Urinary bladder (tissue), 4 donors: ENCODE results near the gene FLNB. TPM values are rescaled to one million over a fixed set of nuclear protein-coding genes. Genes with fewer than 3 reads are reported as not detected.

ENCODE experiments used
- DNase-seq: peaks from one replicate; pipeline ENCODE4 v3.0.0-alpha.2; 2015; ENCODE audit errors: extremely low spot score
- H3K27ac ChIP-seq: one replicate; pipeline ENCODE4 v1.5.1; 2013; ENCODE audit warnings: low read depth, mild to moderate bottlenecking, moderate library complexity
- H3K36me3 ChIP-seq: one replicate; pipeline ENCODE4 v1.6.1; 2013; ENCODE audit warnings: mild to moderate bottlenecking, moderate library complexity; ENCODE audit not compliant: insufficient read depth
- H3K4me1 ChIP-seq: one replicate; pipeline ENCODE4 v1.6.1; 2013; ENCODE audit warnings: mild to moderate bottlenecking, moderate library complexity; ENCODE audit not compliant: insufficient read depth
- H3K4me3 ChIP-seq: one replicate; pipeline ENCODE4 v1.5.1; 2013; ENCODE audit warnings: low read depth, low read length
- WGBS: extraction: QIAGEN DNeasy Blood & Tissue Kit; methylation state at CpG from one replicate; pipeline ENCODE4 v1.1.7; 2013; 5-methylcytosine and 5-hydroxymethylcytosine counted together
- polyA plus RNA-seq: library from polyadenylated mRNA; stranded (reverse); fragments of 200-250 nt; gene quantifications from one replicate; pipeline ENCODE4 v1.2.3, GENCODE V29; 2013
- total RNA-seq: library from RNA; depleted of rRNA; stranded (reverse); fragments of >200 nt; gene quantifications from one replicate; pipeline ENCODE4 v1.2.3, GENCODE V29; 2014
- donor health status: healthy with polysubstance abuse.
- donor health status: healthy.

The FLNB gene
- total and polyA plus RNA-seq, 2 donors = 98.3 to 155 TPM

DNA sequence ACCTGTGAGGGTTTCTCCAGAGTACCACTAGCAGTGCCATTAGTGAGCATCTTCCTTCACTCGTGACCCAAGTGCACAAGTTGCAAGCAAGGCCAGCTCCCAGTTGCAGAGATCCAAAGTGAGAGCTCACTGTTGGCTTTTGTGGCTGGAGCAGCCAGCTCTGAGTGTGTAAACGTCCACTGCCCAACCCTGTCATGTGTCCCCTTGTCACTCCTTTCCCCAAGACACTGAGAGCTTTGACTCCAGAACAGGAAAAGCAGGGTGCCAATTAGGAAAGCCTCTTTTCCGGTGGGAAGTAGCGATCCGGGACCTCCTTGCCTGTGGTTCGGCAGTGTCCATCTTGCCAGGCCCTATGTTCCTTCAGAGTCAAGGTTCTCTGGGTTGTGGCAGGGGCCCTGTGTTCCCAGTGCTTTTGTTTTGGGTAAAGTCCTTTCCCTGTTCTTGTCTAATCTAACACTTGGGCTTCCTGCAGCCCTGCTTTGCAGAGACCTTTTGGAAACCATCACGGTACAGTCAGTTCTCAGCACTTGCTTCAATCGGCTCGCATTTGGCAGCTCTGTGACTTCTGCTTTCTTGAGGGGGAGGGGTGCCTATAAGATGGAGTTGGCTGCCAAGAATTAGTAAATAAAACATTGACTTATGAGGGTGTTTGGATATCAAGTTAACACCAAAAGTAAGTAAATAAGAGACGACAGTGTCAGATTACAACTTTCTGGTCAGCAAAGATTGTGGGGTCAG is 112.0 kb downstream of the FLNB start:
- no peak for DNase-seq
- Histone ChIP-seq H3K4me3 (no peak overlapping the region), H3K27ac (no peak overlapping the region), H3K4me1 (no peaks in the 10 kb centered on the region), H3K36me3 (peaks cover 9% of the 10 kb centered on the region)
- 51% methylated on average over 10 of the region's 10 CpGs for WGBS

DNA sequence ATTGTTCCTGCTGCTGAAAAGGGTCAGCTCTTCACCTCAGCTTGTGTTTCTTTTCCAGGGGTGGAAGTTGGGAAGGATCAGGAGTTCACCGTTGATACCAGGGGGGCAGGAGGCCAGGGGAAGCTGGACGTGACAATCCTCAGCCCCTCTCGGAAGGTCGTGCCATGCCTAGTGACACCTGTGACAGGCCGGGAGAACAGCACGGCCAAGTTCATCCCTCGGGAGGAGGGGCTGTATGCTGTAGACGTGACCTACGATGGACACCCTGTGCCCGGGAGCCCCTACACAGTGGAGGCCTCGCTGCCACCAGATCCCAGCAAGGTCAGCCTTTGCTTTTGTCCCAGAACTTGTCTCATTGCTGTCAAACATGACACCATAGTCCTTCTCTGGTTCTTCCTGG is 113.0 kb downstream of the FLNB start:
- 91% methylated on average over 11 of the region's 11 CpGs for WGBS
- Histone ChIP-seq H3K36me3 (peaks cover 9% of the 10 kb centered on the region), H3K4me3 (no peak overlapping the region), H3K4me1 (no peaks in the 10 kb centered on the region), H3K27ac (no peak overlapping the region)
- DNase-seq = no peak

DNA sequence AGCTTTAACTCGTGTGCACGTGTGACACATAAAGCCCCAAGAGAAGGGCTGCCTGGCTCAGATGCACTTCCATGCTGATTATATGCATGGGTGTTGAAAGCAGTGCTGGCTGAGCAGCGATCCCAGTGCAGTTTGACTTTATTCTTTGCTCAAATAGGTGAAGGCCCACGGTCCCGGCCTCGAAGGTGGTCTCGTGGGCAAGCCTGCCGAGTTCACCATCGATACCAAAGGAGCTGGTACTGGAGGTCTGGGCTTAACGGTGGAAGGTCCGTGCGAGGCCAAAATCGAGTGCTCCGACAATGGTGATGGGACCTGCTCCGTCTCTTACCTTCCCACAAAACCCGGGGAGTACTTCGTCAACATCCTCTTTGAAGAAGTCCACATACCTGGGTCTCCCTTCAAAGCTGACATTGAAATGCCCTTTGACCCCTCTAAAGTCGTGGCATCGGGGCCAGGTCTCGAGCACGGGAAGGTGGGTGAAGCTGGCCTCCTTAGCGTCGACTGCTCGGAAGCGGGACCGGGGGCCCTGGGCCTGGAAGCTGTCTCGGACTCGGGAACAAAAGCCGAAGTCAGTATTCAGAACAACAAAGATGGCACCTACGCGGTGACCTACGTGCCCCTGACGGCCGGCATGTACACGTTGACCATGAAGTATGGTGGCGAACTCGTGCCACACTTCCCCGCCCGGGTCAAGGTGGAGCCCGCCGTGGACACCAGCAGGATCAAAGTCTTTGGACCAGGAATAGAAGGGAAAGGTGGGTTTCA is 114.9 kb downstream of the FLNB start:
- Histone ChIP-seq H3K4me3 (no peak overlapping the region), H3K36me3 (peaks cover 9% of the 10 kb centered on the region), H3K27ac (no peak overlapping the region), H3K4me1 (no peaks in the 10 kb centered on the region)
- DNase-seq = no peak
- WGBS = 93% methylated on average over 41 of the region's 41 CpGs

DNA sequence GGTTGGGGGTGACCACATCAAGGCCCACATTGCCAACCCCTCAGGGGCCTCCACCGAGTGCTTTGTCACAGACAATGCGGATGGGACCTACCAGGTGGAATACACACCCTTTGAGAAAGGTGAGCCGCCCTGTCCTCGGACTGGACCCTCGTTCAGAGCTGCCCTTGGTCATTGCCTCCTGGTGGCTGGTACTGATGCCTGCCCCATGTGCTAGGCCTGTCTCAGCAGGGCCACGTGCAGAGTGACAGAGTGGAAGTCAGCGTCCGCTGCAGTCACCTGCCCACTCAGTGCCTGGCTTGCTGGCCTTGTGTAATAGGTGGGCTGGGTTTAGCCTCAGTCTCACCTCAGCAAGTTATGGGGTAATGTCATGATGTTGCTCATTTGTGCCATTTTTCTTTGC is 116.2 kb downstream of the FLNB start:
- H3K27ac ChIP-seq = no peak overlapping the region
- DNase-seq = no peak
- H3K36me3 ChIP-seq = peaks cover 9% of the 10 kb centered on the region
- 88% methylated on average over 8 of the region's 8 CpGs for WGBS
- H3K4me1 ChIP-seq = no peaks in the 10 kb centered on the region
- no peak overlapping the region for H3K4me3 ChIP-seq

DNA sequence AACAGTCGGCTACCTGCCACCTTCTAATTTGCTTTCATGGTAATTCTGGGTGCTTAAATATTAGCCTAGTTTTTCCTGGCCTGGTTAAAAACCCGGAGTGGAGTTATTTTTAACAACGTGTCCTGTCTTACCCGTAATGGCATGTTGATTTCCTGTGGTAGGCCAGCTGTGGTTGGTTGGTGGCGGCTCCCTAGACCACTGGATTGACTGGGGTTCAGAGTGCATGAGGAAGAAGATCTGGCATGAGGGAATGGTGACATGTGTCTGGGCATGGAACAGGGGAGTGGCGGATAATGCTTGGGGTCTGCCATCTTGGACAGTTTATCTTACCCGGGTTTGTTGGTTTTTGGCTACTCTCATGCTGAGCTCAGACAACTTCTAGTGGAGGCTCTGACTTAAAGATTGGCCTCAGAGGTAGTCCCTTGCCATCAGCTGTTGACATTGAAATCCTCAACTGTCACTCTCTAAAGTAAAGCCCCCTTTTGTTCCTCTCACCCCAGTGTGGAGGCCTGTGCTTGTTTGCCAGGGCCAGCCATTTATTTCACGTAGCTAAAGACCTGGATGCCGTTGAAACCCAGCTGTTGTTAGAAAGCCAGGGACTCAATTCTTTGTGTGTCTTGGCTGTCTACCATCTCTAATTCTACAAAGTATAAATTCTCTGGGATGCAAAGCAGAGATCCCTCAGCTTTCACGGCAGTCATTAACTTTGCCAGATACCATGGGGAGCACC is 121.0 kb downstream of the FLNB start:
- DNase-seq = no peak
- 69% methylated on average over 10 of the region's 10 CpGs for WGBS

DNA sequence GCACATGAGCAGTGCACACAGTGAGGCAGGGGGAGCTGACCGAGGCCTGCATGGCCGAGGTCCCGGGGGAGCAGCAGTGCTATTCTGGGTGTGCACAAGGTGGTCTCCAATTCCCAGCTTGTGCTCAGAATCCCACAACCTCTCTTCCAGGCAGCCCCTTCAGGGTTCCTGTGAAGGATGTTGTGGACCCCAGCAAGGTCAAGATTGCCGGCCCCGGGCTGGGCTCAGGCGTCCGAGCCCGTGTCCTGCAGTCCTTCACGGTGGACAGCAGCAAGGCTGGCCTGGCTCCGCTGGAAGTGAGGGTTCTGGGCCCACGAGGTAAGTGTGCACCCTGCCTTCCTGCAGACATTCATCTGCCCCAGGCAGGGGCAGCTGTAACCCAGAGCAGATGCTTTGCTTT is 122.4 kb downstream of the FLNB start:
- Histone ChIP-seq H3K36me3 (no peaks in the 10 kb centered on the region), H3K4me1 (no peaks in the 10 kb centered on the region), H3K4me3 (no peak overlapping the region), H3K27ac (no peak overlapping the region)
- DNase-seq = no peak
- whole genome bisulfite sequencing = 90% methylated on average over 11 of the region's 11 CpGs

More for the DNA sequence above, 121.0 kb downstream of the FLNB start:
- H3K4me1 ChIP-seq = no peaks in the 10 kb centered on the region
- no peak overlapping the region for H3K4me3 ChIP-seq
- no peak overlapping the region for H3K27ac ChIP-seq
- peaks cover 1% of the 10 kb centered on the region for H3K36me3 ChIP-seq

DNA sequence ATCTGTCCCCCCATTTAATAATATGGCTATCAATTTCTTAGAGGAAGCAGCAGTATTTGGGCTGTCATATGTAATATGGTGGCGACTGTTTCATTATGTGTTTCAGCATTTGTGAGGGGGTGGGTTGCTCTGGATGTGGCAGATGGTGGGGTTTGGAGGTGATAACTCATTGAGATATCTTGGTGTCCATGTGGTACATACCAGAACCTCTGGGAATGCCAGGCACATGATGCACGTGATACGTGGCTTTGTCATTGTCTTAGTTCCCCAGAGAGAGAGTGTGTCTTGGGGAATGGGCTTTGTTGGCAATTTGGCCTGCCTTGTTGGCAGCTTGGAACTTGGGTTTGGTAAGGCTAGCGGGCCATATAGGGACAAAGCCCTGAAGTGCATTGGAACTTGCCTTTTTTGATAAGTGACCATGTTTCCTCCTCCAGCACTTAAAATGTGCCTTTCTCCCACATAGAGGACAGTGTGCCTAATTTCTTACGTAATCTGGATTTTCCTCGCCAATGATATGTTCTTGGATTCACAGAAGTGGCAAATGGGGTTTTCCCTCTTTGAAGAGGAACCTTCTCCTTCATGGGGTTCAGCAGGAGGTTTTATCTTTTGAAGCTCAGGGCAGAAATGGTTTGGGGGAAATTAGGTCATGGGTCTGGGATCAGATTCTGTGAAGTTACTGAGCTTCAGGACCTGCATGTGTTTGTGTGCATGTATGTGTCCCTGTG is 123.0 kb downstream of the FLNB start:
- H3K4me3 ChIP-seq = no peak overlapping the region
- no peaks in the 10 kb centered on the region for H3K36me3 ChIP-seq
- no peak overlapping the region for H3K27ac ChIP-seq
- WGBS = 85% methylated on average over 6 of the region's 6 CpGs
- H3K4me1 ChIP-seq = no peaks in the 10 kb centered on the region
- no peak for DNase-seq

DNA sequence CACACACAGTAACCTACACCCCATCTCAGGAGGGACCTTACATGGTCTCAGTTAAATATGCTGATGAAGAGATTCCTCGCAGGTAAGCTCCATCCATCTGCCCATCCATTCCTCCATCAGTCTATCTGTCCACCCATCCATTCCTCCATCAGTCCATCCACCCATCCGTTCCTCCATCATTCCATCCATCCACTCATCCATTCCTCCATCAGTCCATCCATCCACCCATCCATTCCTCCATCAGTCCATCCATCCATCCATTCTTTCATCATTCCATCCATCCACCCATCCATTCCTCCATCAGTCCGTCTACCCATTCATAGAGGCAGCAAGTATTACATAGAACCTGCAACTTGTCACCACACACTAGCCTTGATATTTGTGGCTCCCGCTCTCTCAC is 124.6 kb downstream of the FLNB start:
- Histone ChIP-seq H3K36me3 (peaks cover 4% of the 10 kb centered on the region), H3K27ac (no peak overlapping the region), H3K4me3 (no peak overlapping the region), H3K4me1 (no peaks in the 10 kb centered on the region)
- 96% methylated on average over 4 of the region's 4 CpGs for WGBS
- no peak for DNase-seq

DNA sequence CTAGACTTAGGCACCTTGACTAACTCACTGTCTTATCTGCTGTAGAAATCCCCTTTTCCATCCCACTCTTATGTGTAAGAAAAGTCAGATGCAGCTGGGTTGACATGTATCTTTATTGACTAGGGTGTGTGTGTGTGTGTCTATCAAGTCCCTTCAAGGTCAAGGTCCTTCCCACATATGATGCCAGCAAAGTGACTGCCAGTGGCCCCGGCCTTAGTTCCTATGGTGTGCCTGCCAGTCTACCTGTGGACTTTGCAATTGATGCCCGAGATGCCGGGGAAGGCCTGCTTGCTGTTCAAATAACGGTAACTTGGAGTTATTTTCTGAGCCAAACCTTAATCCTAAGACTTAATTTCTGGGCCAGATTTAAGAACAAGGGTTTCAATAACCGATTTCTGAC is 126.2 kb downstream of the FLNB start:
- Histone ChIP-seq H3K27ac (no peak overlapping the region), H3K36me3 (peaks cover 4% of the 10 kb centered on the region), H3K4me1 (no peaks in the 10 kb centered on the region), H3K4me3 (no peak overlapping the region)
- WGBS = 84% methylated on average over 5 of the region's 5 CpGs
- DNase-seq = no peak

DNA sequence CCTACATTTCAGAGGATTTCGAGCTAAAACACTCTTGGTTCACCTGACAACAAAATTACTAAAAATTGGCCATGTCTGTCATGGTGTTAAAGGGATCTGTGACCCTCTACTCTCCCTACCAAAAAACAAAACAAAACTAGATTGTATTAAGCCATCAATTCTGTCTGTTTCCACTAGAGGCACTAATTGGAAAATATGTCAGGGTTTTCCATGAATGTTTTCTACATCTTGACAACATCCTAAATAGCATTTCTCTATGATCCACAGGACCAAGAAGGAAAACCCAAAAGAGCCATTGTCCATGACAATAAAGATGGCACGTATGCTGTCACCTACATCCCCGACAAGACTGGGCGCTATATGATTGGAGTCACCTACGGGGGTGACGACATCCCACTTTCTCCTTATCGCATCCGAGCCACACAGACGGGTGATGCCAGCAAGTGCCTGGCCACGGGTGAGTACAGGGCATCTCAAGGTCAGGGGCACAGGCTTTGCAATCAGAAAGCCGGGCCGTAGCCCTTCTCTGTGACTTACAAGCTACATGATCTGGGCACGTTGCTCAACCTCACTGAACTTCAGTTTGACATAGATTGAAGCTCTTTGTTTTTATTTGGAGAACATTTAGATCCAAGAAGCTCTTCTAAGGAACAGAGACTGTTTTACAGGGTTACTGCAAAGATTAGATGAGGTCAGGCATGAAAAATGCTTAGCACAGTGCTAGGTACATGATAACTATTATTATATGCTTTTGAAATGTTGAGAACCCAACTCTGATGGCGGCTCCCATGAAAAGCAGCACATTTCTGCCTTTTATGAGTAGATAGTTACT is 127.7 kb downstream of the FLNB start:
- DNase-seq = no peak
- WGBS = 75% methylated on average over 14 of the region's 14 CpGs
- no peak overlapping the region for H3K4me3 ChIP-seq
- H3K4me1 ChIP-seq = no peaks in the 10 kb centered on the region
- H3K27ac ChIP-seq = no peak overlapping the region
- peaks cover 7% of the 10 kb centered on the region for H3K36me3 ChIP-seq

DNA sequence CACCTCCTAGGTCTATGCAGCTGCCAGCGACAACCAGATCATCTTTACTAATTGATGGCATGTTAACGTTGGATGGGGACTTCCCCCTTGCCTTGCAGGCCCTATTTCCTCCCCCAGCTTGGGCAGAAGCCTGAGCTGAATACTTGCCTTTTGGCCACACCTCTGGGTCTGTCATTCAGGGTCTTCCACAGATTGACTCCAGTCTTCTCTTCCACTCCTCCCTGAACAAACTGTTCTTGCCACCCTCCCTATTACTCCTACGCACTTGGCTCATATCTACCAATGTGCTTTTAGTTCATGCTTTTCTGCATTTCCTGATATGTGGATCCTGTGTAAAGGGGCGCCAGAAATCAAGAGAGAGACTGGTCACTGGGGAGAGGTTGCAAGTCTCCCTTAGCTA is 129.1 kb downstream of the FLNB start:
- Histone ChIP-seq H3K27ac (no peak overlapping the region), H3K4me1 (no peaks in the 10 kb centered on the region), H3K36me3 (peaks cover 7% of the 10 kb centered on the region), H3K4me3 (no peak overlapping the region)
- no peak for DNase-seq
- 91% methylated on average over 4 of the region's 4 CpGs for WGBS

DNA sequence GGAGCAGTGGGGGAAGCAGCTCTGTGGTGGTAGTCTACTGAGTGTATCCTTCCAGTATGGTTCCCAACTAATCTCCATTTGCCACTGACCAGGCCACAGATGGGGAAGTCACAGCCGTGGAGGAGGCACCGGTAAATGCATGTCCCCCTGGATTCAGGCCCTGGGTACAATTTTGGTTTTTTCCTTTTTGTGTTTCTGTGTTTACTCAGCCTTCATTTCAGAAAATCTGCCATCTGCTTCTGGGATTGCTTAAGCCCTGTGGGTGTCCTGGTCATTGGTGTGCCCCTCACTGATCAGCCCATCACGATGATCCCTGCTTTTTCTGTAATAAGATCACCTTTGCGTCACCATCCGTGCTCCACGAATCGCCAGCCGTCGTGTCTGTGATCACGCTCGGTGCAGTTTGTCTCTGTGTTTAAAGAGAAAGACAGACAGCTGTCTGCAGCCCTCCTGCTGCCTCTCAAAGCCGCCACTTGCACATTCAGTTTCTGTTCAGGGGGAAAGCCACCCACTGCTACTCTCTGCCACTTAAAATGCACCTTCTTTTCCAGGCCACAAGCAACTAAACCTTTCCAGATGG is 133.6 kb downstream of the FLNB start:
- H3K27ac ChIP-seq = no peak overlapping the region
- WGBS = 88% methylated on average over 12 of the region's 12 CpGs
- H3K36me3 ChIP-seq = peaks cover 7% of the 10 kb centered on the region
- no peak overlapping the region for H3K4me3 ChIP-seq
- H3K4me1 ChIP-seq = no peaks in the 10 kb centered on the region
- DNase-seq = no peak
